ENCODE results near the gene C1orf159.

C1orf159 gene

GRCh38 chr1:1092149-1092855 is 23.6 kb downstream of the C1orf159 start:
- DNase-seq (ENCODE audit: low read depth, low spot score) = no peak

GRCh38 chr1:1091344-1092148 is 24.3 kb downstream of the C1orf159 start:
- no peak for DNase-seq (ENCODE audit: low read depth, low spot score)

- DNase-seq (ENCODE audit: low read depth, low spot score) = no peak
Observed at GRCh38 chr1:1090424-1091343, 25.2 kb downstream of the C1orf159 start.

GRCh38 chr1:1089731-1090423 is 26.0 kb downstream of the C1orf159 start:
- DNase-seq (ENCODE audit: low read depth, low spot score) = no peak

- no peak for DNase-seq (ENCODE audit: low read depth, low spot score)
Observed at GRCh38 chr1:1088801-1089680, 26.8 kb downstream of the C1orf159 start.

GRCh38 chr1:1088029-1088800 is 27.7 kb downstream of the C1orf159 start:
- no peak for DNase-seq (ENCODE audit: low read depth, low spot score)

GRCh38 chr1:1087351-1088028 is 28.4 kb downstream of the C1orf159 start:
- DNase-seq (ENCODE audit: low read depth, low spot score) = no peak

GRCh38 chr1:1086911-1087341 is 29.0 kb downstream of the C1orf159 start:
- DNase-seq (ENCODE audit: low read depth, low spot score) = no peak

- DNase-seq (ENCODE audit: low read depth, low spot score) = no peak
Observed at GRCh38 chr1:1085911-1086841, 29.7 kb downstream of the C1orf159 start.

GRCh38 chr1:1085171-1085841 is 30.6 kb downstream of the C1orf159 start:
- DNase-seq (ENCODE audit: low read depth, low spot score) = no peak

- DNase-seq (ENCODE audit: low read depth, low spot score) = no peak
Observed at GRCh38 chr1:1084372-1085170, 31.3 kb downstream of the C1orf159 start.

GRCh38 chr1:1083416-1084371 is 32.2 kb downstream of the C1orf159 start:
- DNase-seq (ENCODE audit: low read depth, low spot score) = no peak

- DNase-seq (ENCODE audit: low read depth, low spot score) = no peak
Observed at GRCh38 chr1:1082776-1083415, 33.0 kb downstream of the C1orf159 start.

GRCh38 chr1:1082239-1082775 is 33.6 kb downstream of the C1orf159 start:
- DNase-seq (ENCODE audit: low read depth, low spot score) = no peak
